Activated CD4-positive, alpha-beta T cell treated with anti-CD3 and anti-CD28 coated beads for 36 hours (primary cell): ENCODE data around the gene KCNA10. TPM values are rescaled to one million over a fixed set of nuclear protein-coding genes. Genes with fewer than 3 reads are reported as not detected.

Experiments used
- ATAC-seq: fragments of 200-7000 bp; cut with Tn5 transposase; one replicate; pipeline ENCODE4 v1.10.0; 2021; ENCODE audit warnings: mild to moderate bottlenecking, moderate library complexity
- CTCF ChIA-PET: fragments of 350-600 bp; sonication (Branson Sonifier 250); formaldehyde crosslinking; loops from one replicate; lab custom pipeline; 2021; ENCODE audit warnings: antibody characterized with exemption; lab: Charles Lee
- POLR2A ChIA-PET: fragments of 350-600 bp; sonication (Branson Sonifier 250); formaldehyde crosslinking; loops from one replicate; lab custom pipeline; 2021; ENCODE audit warnings: antibody characterized with exemption, inconsistent platforms; lab: Charles Lee
- DNase-seq: peaks from one replicate; pipeline ENCODE4 v3.0.0-alpha.2; 2020
- H3K27ac Mint-ChIP-seq: one replicate; pipeline ENCODE4 v1.8.0; 2021; ENCODE audit warnings: mixed read lengths
- H3K27me3 Mint-ChIP-seq: one replicate; pipeline ENCODE4 v1.8.0; 2021; ENCODE audit warnings: mixed read lengths
- H3K36me3 Mint-ChIP-seq: one replicate; pipeline ENCODE4 v1.8.0; 2021; ENCODE audit warnings: low read depth, mixed read lengths
- H3K4me1 Mint-ChIP-seq: one replicate; pipeline ENCODE4 v1.8.0; 2021; ENCODE audit warnings: mixed read lengths
- H3K4me3 Mint-ChIP-seq: one replicate; pipeline ENCODE4 v1.8.0; 2021; ENCODE audit warnings: mild to moderate bottlenecking, moderate library complexity, mixed read lengths
- H3K9me3 Mint-ChIP-seq: one replicate; pipeline ENCODE4 v1.8.0; 2021; ENCODE audit warnings: low read depth, mixed read lengths
- intact Hi-C, 2 experiments: fragments of 100-400 bp; cut with DNase I in 1 of 2; cut with micrococcal nuclease in 1 of 2; formaldehyde crosslinking; loops; one replicate each; pipeline versions ENCODE4 v1.14.2 to v1.15.1; 2022 to 2024; cut with DNase I, micrococcal nuclease
- total RNA-seq, 2 experiments: library from RNA; stranded (reverse); gene quantifications; one replicate each; pipeline ENCODE4 v1.2.3, GENCODE V29; 2021

KCNA10 gene
- not detected for total RNA-seq

- H3K36me3 Mint-ChIP-seq, result no peaks in the 10 kb centered on the region
- DNase-seq (no peak), ATAC-seq (no peak)
- H3K9me3 Mint-ChIP-seq, result no peaks in the 10 kb centered on the region
- CTCF ChIA-PET, result interaction anchor here (0.8 to 9.7 kb wide), 6 partner anchors 23 to 322 kb away, joined by 3 to 79 read pairs (median 4); no protein-coding TSS in a partner anchor
- POLR2A ChIA-PET, result no interaction called here
- H3K27ac Mint-ChIP-seq, result no peak within 1 kb of the TSS
- no peaks in the 10 kb centered on the region for H3K4me1 Mint-ChIP-seq
- no peak within 1 kb of the TSS for H3K4me3 Mint-ChIP-seq
- H3K27me3 Mint-ChIP-seq, result peaks cover 23% of the 10 kb centered on the region
- intact Hi-C loops, result no loop called here
These were observed at the start of gene KCNA10 for GRCh38 chr1:110519125-110519810. Gene KCNA10, minus strand, starts transcription at chr1:110519175. Its CDS starts 388 bp downstream, at chr1:110518787.

- H3K4me1 Mint-ChIP-seq, result no peaks in the 10 kb centered on the region
- H3K9me3 Mint-ChIP-seq, result no peaks in the 10 kb centered on the region
- intact Hi-C loops, result no loop called here
- ATAC-seq (no peak), DNase-seq (no peak)
- no peaks in the 10 kb centered on the region for H3K36me3 Mint-ChIP-seq
- no peak overlapping the region for H3K27ac Mint-ChIP-seq
- CTCF ChIA-PET, result no interaction called here
- no peak overlapping the region for H3K4me3 Mint-ChIP-seq
- H3K27me3 Mint-ChIP-seq, result peaks cover 17% of the 10 kb centered on the region
- POLR2A ChIA-PET, result no interaction called here
These were observed 47.9 kb upstream of the KCNA10 start for GRCh38 chr1:110566836-110567235.

GRCh38 chr1:110565565-110565964, 46.6 kb upstream of the KCNA10 start:
- ChIA-PET POLR2A (no interaction called here), CTCF (interaction anchor here (1.7 kb wide), 1 partner anchor 9 kb away, joined by 7 read pairs; no protein-coding TSS in a partner anchor)
- H3K27me3 Mint-ChIP-seq, result peaks cover 11% of the 10 kb centered on the region
- no peaks in the 10 kb centered on the region for H3K9me3 Mint-ChIP-seq
- no peaks in the 10 kb centered on the region for H3K36me3 Mint-ChIP-seq
- H3K27ac Mint-ChIP-seq, result no peak overlapping the region
- no peaks in the 10 kb centered on the region for H3K4me1 Mint-ChIP-seq
- H3K4me3 Mint-ChIP-seq, result no peak overlapping the region
- DNase-seq, result no peak
- ATAC-seq, result no peak
- intact Hi-C loops, result no loop called here

- Mint-ChIP-seq H3K9me3 (no peaks in the 10 kb centered on the region), H3K27me3 (peaks cover 17% of the 10 kb centered on the region), H3K4me1 (peaks cover 2% of the 10 kb centered on the region), H3K27ac (no peak overlapping the region), H3K4me3 (no peak overlapping the region), H3K36me3 (no peaks in the 10 kb centered on the region)
- ATAC-seq (no peak), DNase-seq (no peak)
- CTCF ChIA-PET, result interaction anchor here (0.7 to 1.0 kb wide), 2 partner anchors 203 to 220 kb away, joined by 4 read pairs; no protein-coding TSS in a partner anchor
- POLR2A ChIA-PET, result interaction anchor here (0.7 kb wide), 1 partner anchor 41 kb away, joined by 4 read pairs; no protein-coding TSS in a partner anchor
- intact Hi-C loops, result no loop called here
These were observed 44.1 kb upstream of the KCNA10 start for GRCh38 chr1:110563089-110563488.

GRCh38 chr1:110561596-110561995, 42.6 kb upstream of the KCNA10 start:
- POLR2A ChIA-PET, result no interaction called here
- CTCF ChIA-PET, result no interaction called here
- Mint-ChIP-seq H3K4me1 (peaks cover 2% of the 10 kb centered on the region), H3K27me3 (peaks cover 23% of the 10 kb centered on the region), H3K4me3 (no peak overlapping the region), H3K36me3 (no peaks in the 10 kb centered on the region), H3K9me3 (no peaks in the 10 kb centered on the region), H3K27ac (no peak overlapping the region)
- ATAC-seq (no peak), DNase-seq (no peak)
- intact Hi-C loops, result no loop called here

GRCh38 chr1:110559157-110559556, 40.2 kb upstream of the KCNA10 start:
- Mint-ChIP-seq H3K4me1 (peaks cover 2% of the 10 kb centered on the region), H3K27me3 (peaks cover 34% of the 10 kb centered on the region), H3K27ac (no peak overlapping the region), H3K4me3 (no peak overlapping the region), H3K36me3 (no peaks in the 10 kb centered on the region), H3K9me3 (no peaks in the 10 kb centered on the region)
- ATAC-seq (peak; percentile 79), DNase-seq (peak; percentile 29)
- ChIA-PET CTCF (no interaction called here), POLR2A (no interaction called here)
- intact Hi-C loops, result no loop called here

GRCh38 chr1:110557481-110557880, 38.5 kb upstream of the KCNA10 start:
- intact Hi-C loops, result no loop called here
- Mint-ChIP-seq H3K4me3 (no peak overlapping the region), H3K9me3 (no peaks in the 10 kb centered on the region), H3K36me3 (no peaks in the 10 kb centered on the region), H3K27me3 (peaks cover 43% of the 10 kb centered on the region), H3K27ac (no peak overlapping the region), H3K4me1 (peaks cover 2% of the 10 kb centered on the region)
- DNase-seq, result no peak
- CTCF ChIA-PET, result interaction anchor here (1.2 to 3.1 kb wide), 3 partner anchors 15 to 272 kb away, joined by 4 to 13 read pairs (median 4); no protein-coding TSS in a partner anchor
- ATAC-seq, result no peak
- POLR2A ChIA-PET, result interaction anchor here (0.6 kb wide), 1 partner anchor 340 kb away, joined by 3 read pairs; no protein-coding TSS in a partner anchor

GRCh38 chr1:110556471-110556807, 37.5 kb upstream of the KCNA10 start:
- ChIA-PET POLR2A (interaction anchor here (0.6 kb wide), 1 partner anchor 322 kb away, joined by 4 read pairs; no protein-coding TSS in a partner anchor), CTCF (interaction anchor here (0.7 to 3.1 kb wide), 10 partner anchors 16 to 1396 kb away, joined by 3 to 23 read pairs (median 6); partner anchors contain the start of gene KCNA2)
- H3K27me3 Mint-ChIP-seq, result peaks cover 45% of the 10 kb centered on the region
- DNase-seq, result no peak
- intact Hi-C loops, result no loop called here
- no peaks in the 10 kb centered on the region for H3K36me3 Mint-ChIP-seq
- no peak for ATAC-seq
- H3K27ac Mint-ChIP-seq, result no peak overlapping the region
- no peak overlapping the region for H3K4me3 Mint-ChIP-seq
- H3K9me3 Mint-ChIP-seq, result no peaks in the 10 kb centered on the region
- peaks cover 2% of the 10 kb centered on the region for H3K4me1 Mint-ChIP-seq

GRCh38 chr1:110555807-110556470, 37.0 kb upstream of the KCNA10 start:
- H3K27ac Mint-ChIP-seq, result no peak overlapping the region
- no peaks in the 10 kb centered on the region for H3K9me3 Mint-ChIP-seq
- ChIA-PET CTCF (interaction anchor here (0.7 to 3.1 kb wide), 22 partner anchors 9 to 1397 kb away, joined by 3 to 23 read pairs (median 4); partner anchors contain the start of gene KCNA2), POLR2A (no interaction called here)
- peaks cover 45% of the 10 kb centered on the region for H3K27me3 Mint-ChIP-seq
- peak; percentile 14 for ATAC-seq
- peaks cover 2% of the 10 kb centered on the region for H3K4me1 Mint-ChIP-seq
- H3K4me3 Mint-ChIP-seq, result no peak overlapping the region
- no peak for DNase-seq
- intact Hi-C loops, result loop anchor here (1.0 to 2.0 kb wide), 5 partner anchors 32 to 227 kb away; no protein-coding TSS in a partner anchor
- no peaks in the 10 kb centered on the region for H3K36me3 Mint-ChIP-seq

- ATAC-seq (peak; percentile 79), DNase-seq (peak; percentile 76)
- Mint-ChIP-seq H3K4me3 (no peak overlapping the region), H3K27me3 (peaks cover 45% of the 10 kb centered on the region), H3K36me3 (no peaks in the 10 kb centered on the region), H3K9me3 (no peaks in the 10 kb centered on the region), H3K4me1 (peaks cover 2% of the 10 kb centered on the region), H3K27ac (no peak overlapping the region)
- intact Hi-C loops, result loop anchor here (1.0 to 2.0 kb wide), 5 partner anchors 31 to 228 kb away; no protein-coding TSS in a partner anchor
- ChIA-PET POLR2A (no interaction called here), CTCF (interaction anchor here (0.6 to 2.9 kb wide), 21 partner anchors 9 to 413 kb away, joined by 3 to 23 read pairs (median 5); partner anchors contain the start of gene KCNA2)
These were observed 36.2 kb upstream of the KCNA10 start for GRCh38 chr1:110554871-110555801.
